Esophagus squamous epithelium (tissue), 5 donors: ENCODE results near the gene TGFBR3L. TPM values are rescaled to one million over a fixed set of nuclear protein-coding genes. Genes with fewer than 3 reads are reported as not detected.

ENCODE experiments used
- DNase-seq: peaks from one replicate; lab custom pipeline; 2025; lab: John Stamatoyannopoulos, UW
- H3K27ac ChIP-seq, 4 donors: fragments of 200-600 bp; sonication (generic); one replicate each; pipeline ENCODE4 v1.5.1; 2016 to 2019; ENCODE audit warnings: mild to moderate bottlenecking in 1 of 4
- H3K27me3 ChIP-seq, 4 donors: fragments of 200-600 bp; sonication (generic); 1 replicate in 3 of 4; 2 replicates in 1 of 4; pipeline versions ENCODE4 v1.5.1 to v1.6.0; 2017 to 2021; ENCODE audit warnings: antibody characterized with exemption in 1 of 4
- H3K36me3 ChIP-seq, 3 donors: fragments of 200-600 bp; sonication (generic); one replicate each; pipeline ENCODE4 v1.5.1; 2016 to 2019
- H3K4me1 ChIP-seq, 3 donors: fragments of 200-600 bp; sonication (generic); one replicate each; pipeline ENCODE4 v1.5.1; 2017 to 2019
- H3K4me3 ChIP-seq, 4 donors: fragments of 200-600 bp; sonication (generic); 1 replicate in 3 of 4; 2 replicates in 1 of 4; pipeline ENCODE4 v1.5.1; 2016 to 2019; ENCODE audit warnings: mild to moderate bottlenecking in 2 of 4, moderate library complexity in 1 of 4
- H3K9me3 ChIP-seq, 3 donors: fragments of 200-600 bp; sonication (generic); one replicate each; pipeline ENCODE4 v1.5.1; 2016 to 2019
- CTCF ChIP-seq, 6 experiments: fragments of 450-650 bp in 4 of 6; fragments of 200-600 bp in 2 of 6; sonication (generic) in 2 of 6; IDR thresholded peaks; one replicate each; pipeline ENCODE4 v1.5.1; 2016 to 2019; ENCODE audit warnings: antibody characterized with exemption in 6 of 6, mild to moderate bottlenecking in 4 of 6, moderate library complexity in 4 of 6
- POLR2A ChIP-seq, 4 donors: fragments of 450-650 bp; IDR thresholded peaks; one replicate each; pipeline ENCODE4 v1.6.1; 2017; ENCODE audit warnings: antibody characterized with exemption in 4 of 4, mild to moderate bottlenecking in 4 of 4, moderate library complexity in 3 of 4
- WGBS, 2 donors: methylation state at CpG; one replicate each; pipeline ENCODE4 v1.1.5; 2018; 5-methylcytosine and 5-hydroxymethylcytosine counted together
- intact Hi-C: fragments of 100-400 bp; cut with DNase I; formaldehyde crosslinking; loops from one replicate; pipeline ENCODE4 v1.15.0; 2022
- total RNA-seq, 4 donors: library from RNA; depleted of rRNA; stranded (reverse); fragments of >200 nt; gene quantifications; one replicate each; pipeline ENCODE4 v1.1.0, GENCODE V29; 2016
- donor health status: DM: yes; HTN: yes; CAD: no.

The TGFBR3L gene
- not detected for total RNA-seq

GRCh38 chr19:7914598-7915045 lies at the start of gene TGFBR3L:
Gene TGFBR3L, plus strand, starts transcription at chr19:7914830.
- peaks cover 19 to 64% (median 24%) of the 10 kb centered on the region in 4 donors for H3K27me3 ChIP-seq

GRCh38 chr19:7865262-7865911 lies 49.2 kb upstream of the TGFBR3L start:
- DNase-seq, result no peak
- TF ChIP-seq CTCF (IDR thresholded peaks at IDR 0.05), result no peak
- TF ChIP-seq POLR2A (IDR thresholded peaks at IDR 0.05), result no peak
- intact Hi-C loops, result no loop called here
- 40 to 41% methylated on average over 10 of the region's 10 CpGs for WGBS, 2 donors
- Histone ChIP-seq H3K36me3 (peaks cover 0 to 7% (median 0%) of the 10 kb centered on the region in 3 donors), H3K4me1 (peaks cover 24 to 82% (median 33%) of the 10 kb centered on the region in 3 donors), H3K9me3 (no peaks in the 10 kb centered on the region), H3K27ac (no peak overlapping the region), H3K4me3 (no peak overlapping the region), H3K27me3 (peaks cover 0 to 81% (median 0%) of the 10 kb centered on the region in 4 donors)

More at GRCh38 chr19:7914598-7915045, at the start of gene TGFBR3L:
- intact Hi-C loops, result no loop called here
- Histone ChIP-seq H3K4me3 (no peak within 1 kb of the TSS), H3K27ac (no peak within 1 kb of the TSS), H3K4me1 (peaks cover 27 to 43% (median 27%) of the 10 kb centered on the region in 3 donors), H3K9me3 (no peaks in the 10 kb centered on the region), H3K36me3 (peaks cover 30 to 42% (median 33%) of the 10 kb centered on the region in 3 donors)
- DNase-seq, result no peak
- 68 to 78% methylated on average over 2 to 3 of the region's 12 CpGs for WGBS, 2 donors
- TF ChIP-seq CTCF (IDR thresholded peaks at IDR 0.05) (no peak), POLR2A (IDR thresholded peaks at IDR 0.05) (no peak)

DNA sequence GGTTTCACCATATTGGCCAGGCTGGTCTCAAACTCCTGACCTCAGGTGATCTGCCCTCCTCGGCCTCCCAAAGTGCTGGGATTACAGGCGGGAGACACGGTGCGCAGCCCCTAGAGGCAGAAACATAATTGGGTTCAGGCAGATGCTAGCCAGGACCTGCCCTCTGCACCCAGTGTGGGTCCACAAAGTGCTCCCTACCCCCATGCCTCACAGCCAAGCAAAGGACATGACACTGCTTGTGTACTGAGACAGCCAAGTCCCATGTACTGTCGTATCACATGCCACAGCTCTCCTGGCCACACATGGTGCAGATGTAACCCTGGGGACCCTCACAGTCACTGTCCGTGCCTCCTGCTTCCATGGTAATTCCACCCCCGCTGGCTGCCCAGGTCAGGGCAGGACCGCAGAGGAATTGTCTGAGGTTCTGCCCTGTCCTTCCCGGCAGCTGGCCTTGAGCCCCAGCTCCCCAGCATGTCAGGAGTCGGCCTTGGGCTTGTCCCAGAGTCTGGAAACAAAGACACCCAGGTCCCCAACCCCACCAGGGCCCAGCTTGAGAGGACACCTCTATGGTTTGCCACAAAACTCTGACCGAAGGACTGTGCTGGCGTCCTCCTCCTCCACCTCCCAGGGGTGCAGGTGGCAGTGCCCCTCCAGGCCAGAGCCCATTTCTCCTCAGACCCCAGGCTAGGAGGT lies 48.1 kb upstream of the TGFBR3L start:
- 27 to 36% methylated on average over 4 to 5 of the region's 12 CpGs for WGBS, 2 donors
- no peak for TF ChIP-seq POLR2A (IDR thresholded peaks at IDR 0.05)
- no peak for TF ChIP-seq CTCF (IDR thresholded peaks at IDR 0.05)
- Histone ChIP-seq H3K4me1 (peaks cover 27 to 88% (median 39%) of the 10 kb centered on the region in 3 donors), H3K27ac (peak overlapping the region in 1 of 4 donors; percentile 13), H3K27me3 (peaks cover 0 to 69% (median 0%) of the 10 kb centered on the region in 4 donors), H3K4me3 (no peak overlapping the region), H3K36me3 (no peaks in the 10 kb centered on the region), H3K9me3 (no peaks in the 10 kb centered on the region)
- intact Hi-C loops, result no loop called here
- DNase-seq, result no peak

- no peak overlapping the region for H3K27ac ChIP-seq
- TF ChIP-seq CTCF (IDR thresholded peaks at IDR 0.05), result no peak
- no peak for TF ChIP-seq POLR2A (IDR thresholded peaks at IDR 0.05)
- peaks cover 0 to 67% (median 1%) of the 10 kb centered on the region in 4 donors for H3K27me3 ChIP-seq
- intact Hi-C loops, result no loop called here
- H3K9me3 ChIP-seq, result no peaks in the 10 kb centered on the region
- H3K4me3 ChIP-seq, result no peak overlapping the region
- H3K36me3 ChIP-seq, result no peaks in the 10 kb centered on the region
- H3K4me1 ChIP-seq, result peaks cover 26 to 88% (median 38%) of the 10 kb centered on the region in 3 donors
- 69 to 91% methylated on average over 3 to 7 of the region's 9 CpGs for WGBS, 2 donors
- no peak for DNase-seq
Measured at GRCh38 chr19:7867092-7867844, 47.4 kb upstream of the TGFBR3L start.
